Natural killer cell (primary cell): ENCODE data around the gene LMAN2. TPM values are rescaled to one million over a fixed set of nuclear protein-coding genes. Genes with fewer than 3 reads are reported as not detected.

ENCODE experiments used
- ATAC-seq, 3 donors: fragments of 150-1000 bp in 2 of 3; fragments of 200-7000 bp in 1 of 3; cut with Tn5 transposase; 1 replicate in 1 of 3; 2 replicates in 2 of 3; pipeline ENCODE4 v1.10.0; 2021; ENCODE audit warnings: mild to moderate bottlenecking in 2 of 3, moderate library complexity in 2 of 3
- DNase-seq, 2 donors: peaks; one replicate each; pipeline versions ENCODE4 v3.0.0 to v3.0.0-alpha.2; 2013 to 2021; ENCODE audit warnings: mixed read lengths in 1 of 2
- H3K27ac ChIP-seq: one replicate; pipeline ENCODE4 v1.5.1; 2013; ENCODE audit warnings: mild to moderate bottlenecking, low read length
- H3K27me3 ChIP-seq: one replicate; pipeline ENCODE4 v1.6.1; 2013; ENCODE audit warnings: low read length; ENCODE audit not compliant: control insufficient read depth, insufficient read depth
- H3K36me3 ChIP-seq: one replicate; pipeline ENCODE4 v1.6.1; 2013; ENCODE audit warnings: low read length; ENCODE audit not compliant: control insufficient read depth, insufficient read depth
- H3K4me1 ChIP-seq: one replicate; pipeline ENCODE4 v1.6.1; 2013; ENCODE audit warnings: low read length; ENCODE audit not compliant: control insufficient read depth, insufficient read depth
- H3K4me3 ChIP-seq: one replicate; pipeline ENCODE4 v1.5.1; 2013; ENCODE audit warnings: low read length
- H3K9me3 ChIP-seq: one replicate; pipeline ENCODE4 v1.6.1; 2013; ENCODE audit warnings: low read length; ENCODE audit not compliant: control insufficient read depth, insufficient read depth
- H3K27ac Mint-ChIP-seq, 2 donors: one replicate each; pipeline ENCODE4 v1.8.0; 2022; ENCODE audit warnings: mild to moderate bottlenecking in 2 of 2, mixed read lengths in 2 of 2, moderate library complexity in 1 of 2
- H3K27me3 Mint-ChIP-seq, 2 donors: one replicate each; pipeline ENCODE4 v1.8.0; 2022; ENCODE audit warnings: low read depth in 2 of 2, mixed read lengths in 2 of 2
- H3K36me3 Mint-ChIP-seq: one replicate; pipeline ENCODE4 v1.8.0; 2022; ENCODE audit warnings: mixed read lengths
- H3K4me1 Mint-ChIP-seq, 2 donors: one replicate each; pipeline ENCODE4 v1.8.0; 2022; ENCODE audit warnings: mixed read lengths in 2 of 2
- H3K4me3 Mint-ChIP-seq: one replicate; pipeline ENCODE4 v1.8.0; 2022; ENCODE audit warnings: mild to moderate bottlenecking, moderate library complexity, mixed read lengths
- H3K9me3 Mint-ChIP-seq, 2 donors: one replicate each; pipeline ENCODE4 v1.8.0; 2022; ENCODE audit warnings: mixed read lengths in 2 of 2
- WGBS: methylation state at CpG from one replicate; pipeline ENCODE4 v1.1.7; 2013; ENCODE audit warnings: missing lambda C conversion rate; ENCODE audit not compliant: insufficient coverage; 5-methylcytosine and 5-hydroxymethylcytosine counted together
- intact Hi-C: fragments of 100-400 bp; cut with micrococcal nuclease; formaldehyde crosslinking; loops from one replicate; pipeline ENCODE4 v1.14.2; 2022
- total RNA-seq, 4 donors: library from RNA; stranded (reverse); fragments of 120-200 nt in 1 of 4; gene quantifications; one replicate each; pipeline versions ENCODE4 v1.2.3 to v1.2.4, GENCODE V29; 2013 to 2022
- TF ChIP-seq, protein P1 (sequence below): fragments of 200-600 bp; IDR thresholded peaks from one replicate; pipeline ENCODE4 v1.8.0; 2022; ENCODE audit warnings: antibody characterized with exemption

The LMAN2 gene
- total RNA-seq, 3 donors from 2014 or later (not counting 1 experiment from before 2014, with no cell fraction given) = 112 to 124 (median 114) TPM

- Histone ChIP-seq H3K4me1 (peaks cover 58% of the 10 kb centered on the region), H3K36me3 (peaks cover 45% of the 10 kb centered on the region), H3K4me3 (no peak overlapping the region), H3K27ac (peak overlapping the region; percentile 1), H3K27me3 (no peaks in the 10 kb centered on the region), H3K9me3 (no peaks in the 10 kb centered on the region)
- Mint-ChIP-seq H3K4me1 (peaks cover 49 to 56% of the 10 kb centered on the region in 2 donors), H3K27ac (peak overlapping the region; percentile 81 to 87), H3K27me3 (no peaks in the 10 kb centered on the region), H3K36me3 (peaks cover 10% of the 10 kb centered on the region), H3K4me3 (peak overlapping the region; percentile 67), H3K9me3 (no peaks in the 10 kb centered on the region)
- intact Hi-C loops = no loop called here
- WGBS = 28% methylated on average over 4 of the region's 4 CpGs
- TF ChIP-seq, protein P1, sequence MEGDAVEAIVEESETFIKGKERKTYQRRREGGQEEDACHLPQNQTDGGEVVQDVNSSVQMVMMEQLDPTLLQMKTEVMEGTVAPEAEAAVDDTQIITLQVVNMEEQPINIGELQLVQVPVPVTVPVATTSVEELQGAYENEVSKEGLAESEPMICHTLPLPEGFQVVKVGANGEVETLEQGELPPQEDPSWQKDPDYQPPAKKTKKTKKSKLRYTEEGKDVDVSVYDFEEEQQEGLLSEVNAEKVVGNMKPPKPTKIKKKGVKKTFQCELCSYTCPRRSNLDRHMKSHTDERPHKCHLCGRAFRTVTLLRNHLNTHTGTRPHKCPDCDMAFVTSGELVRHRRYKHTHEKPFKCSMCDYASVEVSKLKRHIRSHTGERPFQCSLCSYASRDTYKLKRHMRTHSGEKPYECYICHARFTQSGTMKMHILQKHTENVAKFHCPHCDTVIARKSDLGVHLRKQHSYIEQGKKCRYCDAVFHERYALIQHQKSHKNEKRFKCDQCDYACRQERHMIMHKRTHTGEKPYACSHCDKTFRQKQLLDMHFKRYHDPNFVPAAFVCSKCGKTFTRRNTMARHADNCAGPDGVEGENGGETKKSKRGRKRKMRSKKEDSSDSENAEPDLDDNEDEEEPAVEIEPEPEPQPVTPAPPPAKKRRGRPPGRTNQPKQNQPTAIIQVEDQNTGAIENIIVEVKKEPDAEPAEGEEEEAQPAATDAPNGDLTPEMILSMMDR = no peak
- peak in 1 of 2 donors; percentile 41 for DNase-seq
- ATAC-seq = peak; percentile 40 to 54 (median 43)
Measured at GRCh38 chr5:177296581-177296980, 54.9 kb downstream of the LMAN2 start.

DNA sequence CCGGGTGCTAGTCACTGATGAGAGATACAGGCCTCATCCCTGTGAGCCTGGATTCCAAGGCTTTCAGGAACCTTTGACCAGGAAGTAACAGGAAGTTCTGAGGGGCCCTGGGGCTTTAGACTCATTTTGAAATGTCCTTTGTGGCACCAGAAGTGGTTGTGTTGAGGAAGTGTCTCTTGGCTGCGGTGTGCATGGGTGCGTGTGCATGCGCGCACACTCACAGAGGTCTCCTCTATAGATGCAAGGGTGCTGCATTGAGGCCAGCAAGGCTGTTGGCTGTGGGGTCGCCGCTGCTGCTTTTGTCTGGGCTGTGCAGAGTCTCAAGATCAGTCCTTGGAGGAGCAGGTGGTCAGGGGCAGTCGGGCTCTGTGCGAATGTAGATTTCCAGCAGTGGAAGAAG lies 55.5 kb downstream of the LMAN2 start:
- H3K4me3 Mint-ChIP-seq = peak overlapping the region; percentile 67
- intact Hi-C loops = no loop called here

GRCh38 chr5:177294632-177295031 lies 56.8 kb downstream of the LMAN2 start:
- no peaks in the 10 kb centered on the region for H3K9me3 Mint-ChIP-seq
- no peaks in the 10 kb centered on the region for H3K9me3 ChIP-seq
- H3K36me3 ChIP-seq = peaks cover 44% of the 10 kb centered on the region
- no peak overlapping the region for H3K4me3 ChIP-seq
- peaks cover 39% of the 10 kb centered on the region for H3K4me1 ChIP-seq
- H3K27ac Mint-ChIP-seq = no peak overlapping the region
- H3K27me3 ChIP-seq = no peaks in the 10 kb centered on the region
- DNase-seq = no peak
- no peak overlapping the region for H3K4me3 Mint-ChIP-seq
- no peak for ATAC-seq
- intact Hi-C loops = no loop called here
- H3K27me3 Mint-ChIP-seq = no peaks in the 10 kb centered on the region
- peaks cover 30 to 37% of the 10 kb centered on the region in 2 donors for H3K4me1 Mint-ChIP-seq
- H3K36me3 Mint-ChIP-seq = peaks cover 10% of the 10 kb centered on the region
- no peak overlapping the region for H3K27ac ChIP-seq
- 97% methylated on average over 3 of the region's 3 CpGs for WGBS
- TF ChIP-seq, protein P1 = no peak

More for the DNA sequence above, 55.5 kb downstream of the LMAN2 start:
- H3K27ac Mint-ChIP-seq = peak overlapping the region; percentile 81 to 87
- peaks cover 40% of the 10 kb centered on the region for H3K36me3 ChIP-seq
- H3K9me3 Mint-ChIP-seq = no peaks in the 10 kb centered on the region
- DNase-seq (no peak), ATAC-seq (no peak)
- no peaks in the 10 kb centered on the region for H3K27me3 ChIP-seq
- H3K4me3 ChIP-seq = no peak overlapping the region
- WGBS = 46% methylated on average over 9 of the region's 9 CpGs
- TF ChIP-seq, protein P1 = no peak
- H3K9me3 ChIP-seq = no peaks in the 10 kb centered on the region
- no peaks in the 10 kb centered on the region for H3K27me3 Mint-ChIP-seq
- peak overlapping the region; percentile 17 for H3K27ac ChIP-seq
- peaks cover 52% of the 10 kb centered on the region for H3K4me1 ChIP-seq
- H3K36me3 Mint-ChIP-seq = peaks cover 10% of the 10 kb centered on the region
- H3K4me1 Mint-ChIP-seq = peaks cover 43 to 50% of the 10 kb centered on the region in 2 donors
